Measurements from ENCODE around the gene ARF1.

The ARF1 gene

GRCh38 chr1:228038387-228039005 lies 44.0 kb upstream of the ARF1 start:
- TF ChIP-seq, protein P1, sequence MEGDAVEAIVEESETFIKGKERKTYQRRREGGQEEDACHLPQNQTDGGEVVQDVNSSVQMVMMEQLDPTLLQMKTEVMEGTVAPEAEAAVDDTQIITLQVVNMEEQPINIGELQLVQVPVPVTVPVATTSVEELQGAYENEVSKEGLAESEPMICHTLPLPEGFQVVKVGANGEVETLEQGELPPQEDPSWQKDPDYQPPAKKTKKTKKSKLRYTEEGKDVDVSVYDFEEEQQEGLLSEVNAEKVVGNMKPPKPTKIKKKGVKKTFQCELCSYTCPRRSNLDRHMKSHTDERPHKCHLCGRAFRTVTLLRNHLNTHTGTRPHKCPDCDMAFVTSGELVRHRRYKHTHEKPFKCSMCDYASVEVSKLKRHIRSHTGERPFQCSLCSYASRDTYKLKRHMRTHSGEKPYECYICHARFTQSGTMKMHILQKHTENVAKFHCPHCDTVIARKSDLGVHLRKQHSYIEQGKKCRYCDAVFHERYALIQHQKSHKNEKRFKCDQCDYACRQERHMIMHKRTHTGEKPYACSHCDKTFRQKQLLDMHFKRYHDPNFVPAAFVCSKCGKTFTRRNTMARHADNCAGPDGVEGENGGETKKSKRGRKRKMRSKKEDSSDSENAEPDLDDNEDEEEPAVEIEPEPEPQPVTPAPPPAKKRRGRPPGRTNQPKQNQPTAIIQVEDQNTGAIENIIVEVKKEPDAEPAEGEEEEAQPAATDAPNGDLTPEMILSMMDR (IDR thresholded peaks at IDR 0.05; ENCODE audit: low read depth, low read length, missing control alignments), result no peak
- DNase-seq (ENCODE audit: extremely low read depth, low read depth), result no peak
- H3K4me3 ChIP-seq (replicated peaks; ENCODE audit: low read depth, low read length), result no peak overlapping the region

- no peak overlapping the region for H3K4me3 ChIP-seq (replicated peaks; ENCODE audit: low read depth, low read length)
- no peak for DNase-seq (ENCODE audit: extremely low read depth, low read depth)
- TF ChIP-seq, protein P1 (IDR thresholded peaks at IDR 0.05; ENCODE audit: low read depth, low read length, missing control alignments), result no peak
Observed at GRCh38 chr1:228039006-228039903, 43.3 kb upstream of the ARF1 start.

DNA sequence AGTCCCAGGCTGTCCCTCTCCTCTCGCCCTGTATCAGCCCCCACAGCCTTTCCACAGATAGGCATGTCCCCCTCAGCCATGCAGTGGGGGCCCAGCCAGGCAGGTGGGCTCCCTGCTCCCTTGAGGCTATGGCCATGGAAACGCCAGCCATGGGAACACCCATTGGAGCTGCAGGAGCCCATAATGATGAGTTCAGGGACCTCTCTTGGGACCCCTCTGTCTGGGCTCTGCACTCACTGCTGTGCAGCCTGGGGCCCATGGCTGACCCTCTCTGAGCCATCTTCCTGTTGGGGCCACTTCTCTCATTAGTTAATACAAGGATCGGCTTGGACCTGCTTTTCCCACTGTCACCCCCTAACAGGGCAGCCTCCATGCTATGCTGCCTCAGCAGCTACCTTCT lies 42.5 kb upstream of the ARF1 start:
- no peak overlapping the region for H3K4me3 ChIP-seq (replicated peaks; ENCODE audit: low read depth, low read length)
- DNase-seq (ENCODE audit: extremely low read depth, low read depth), result no peak
- TF ChIP-seq, protein P1 (IDR thresholded peaks at IDR 0.05; ENCODE audit: low read depth, low read length, missing control alignments), result no peak

DNA sequence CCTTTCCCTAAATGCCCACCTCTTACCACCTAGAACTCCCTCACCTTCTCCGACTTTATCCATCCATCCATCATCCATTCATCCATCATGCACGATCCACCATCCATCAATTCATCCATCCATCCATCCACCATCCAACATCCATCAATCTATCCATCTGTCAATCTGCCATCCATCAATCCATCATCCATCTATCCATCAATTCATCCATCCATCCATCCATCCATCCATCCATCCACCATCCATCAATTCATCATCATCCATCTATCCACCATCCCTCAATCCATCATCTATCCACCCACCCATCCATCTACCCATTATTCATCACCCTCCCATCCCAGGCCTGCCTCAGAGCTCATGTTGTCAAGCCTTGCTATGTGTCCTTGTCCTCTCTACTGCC lies 41.2 kb upstream of the ARF1 start:
- TF ChIP-seq, protein P1 (IDR thresholded peaks at IDR 0.05; ENCODE audit: low read depth, low read length, missing control alignments), result no peak
- H3K4me3 ChIP-seq (replicated peaks; ENCODE audit: low read depth, low read length), result no peak overlapping the region
- DNase-seq (ENCODE audit: extremely low read depth, low read depth), result no peak

DNA sequence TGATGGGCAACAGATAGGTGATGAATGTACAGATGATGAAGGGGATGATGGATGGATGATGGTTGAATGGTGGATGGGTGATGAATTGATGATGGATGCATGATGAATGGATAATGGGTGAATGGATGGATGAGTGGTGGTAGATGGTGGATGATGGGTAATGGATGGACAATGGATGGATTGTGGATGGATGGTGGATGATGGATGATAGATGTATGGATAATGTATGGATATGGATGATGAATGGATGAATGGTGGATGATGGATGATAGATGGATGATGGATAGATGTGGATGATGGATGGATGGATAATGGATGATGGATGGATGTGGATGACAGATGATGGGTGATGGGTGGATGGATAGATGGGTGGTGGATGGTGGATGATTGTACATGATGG lies 40.0 kb upstream of the ARF1 start:
- no peak for DNase-seq (ENCODE audit: extremely low read depth, low read depth)
- no peak overlapping the region for H3K4me3 ChIP-seq (replicated peaks; ENCODE audit: low read depth, low read length)
- TF ChIP-seq, protein P1 (IDR thresholded peaks at IDR 0.05; ENCODE audit: low read depth, low read length, missing control alignments), result no peak

- no peak for DNase-seq (ENCODE audit: extremely low read depth, low read depth)
- no peak overlapping the region for H3K4me3 ChIP-seq (replicated peaks; ENCODE audit: low read depth, low read length)
- TF ChIP-seq, protein P1 (IDR thresholded peaks at IDR 0.05; ENCODE audit: low read depth, low read length, missing control alignments), result no peak
Observed at GRCh38 chr1:228043281-228043848, 39.1 kb upstream of the ARF1 start.
